H9 (cell line): Measurements from ENCODE around the gene PNPLA1. TPM values are rescaled to one million over a fixed set of nuclear protein-coding genes. Genes with fewer than 3 reads are reported as not detected.

ENCODE experiments used
- DNase-seq: peaks from one replicate; pipeline ENCODE4 v3.0.0-alpha.2; 2017
- H2AFZ ChIP-seq: one replicate; pipeline ENCODE4 v1.6.1; 2013; ENCODE audit warnings: mild to moderate bottlenecking, low read length, control low read depth, moderate library complexity
- H2AK5ac ChIP-seq: 2 replicates; pipeline ENCODE4 v1.6.1; 2013; ENCODE audit warnings: low read length, control low read depth, mixed read lengths; ENCODE audit not compliant: insufficient read length
- H2BK120ac ChIP-seq: one replicate; pipeline ENCODE4 v1.6.1; 2013; ENCODE audit warnings: low read depth, mild to moderate bottlenecking, low read length, control low read depth, inconsistent platforms; ENCODE audit not compliant: poor library complexity, severe bottlenecking
- H2BK12ac ChIP-seq: 2 replicates; pipeline ENCODE4 v1.6.1; 2013; ENCODE audit warnings: low read length, control low read depth, mixed read lengths, low read depth; ENCODE audit not compliant: insufficient read length
- H2BK15ac ChIP-seq: 2 replicates; pipeline ENCODE4 v1.6.1; 2013; ENCODE audit warnings: low read depth, low read length, control low read depth
- H2BK20ac ChIP-seq: one replicate; pipeline ENCODE4 v1.6.1; 2013; ENCODE audit warnings: low read depth, mild to moderate bottlenecking, low read length, control low read depth, inconsistent platforms; ENCODE audit not compliant: poor library complexity, severe bottlenecking
- H2BK5ac ChIP-seq: 2 replicates; pipeline ENCODE4 v1.6.1; 2013; ENCODE audit warnings: low read length, control low read depth, mixed read lengths; ENCODE audit not compliant: insufficient read length
- H3K14ac ChIP-seq: 2 replicates; pipeline ENCODE4 v1.6.1; 2013; ENCODE audit warnings: low read length, control low read depth; ENCODE audit not compliant: insufficient read depth
- H3K18ac ChIP-seq: 2 replicates; pipeline ENCODE4 v1.6.1; 2013; ENCODE audit warnings: low read depth, mild to moderate bottlenecking, mixed read lengths, low read length, control low read depth; ENCODE audit not compliant: insufficient read length
- H3K23ac ChIP-seq: 2 replicates; pipeline ENCODE4 v1.6.1; 2013; ENCODE audit warnings: low read length, control low read depth, mixed read lengths, low read depth; ENCODE audit not compliant: insufficient read length
- H3K23me2 ChIP-seq: 2 replicates; pipeline ENCODE4 v1.6.1; 2013; ENCODE audit warnings: low read depth, mild to moderate bottlenecking, mixed read lengths, low read length, control low read depth; ENCODE audit not compliant: insufficient read length, poor library complexity, severe bottlenecking
- H3K27ac ChIP-seq: 2 replicates; pipeline ENCODE4 v1.5.1; 2013; ENCODE audit warnings: low read length, control low read depth, mixed read lengths, low read depth; ENCODE audit not compliant: insufficient read length
- H3K27me3 ChIP-seq: 2 replicates; pipeline ENCODE4 v1.6.1; 2013; ENCODE audit warnings: low read length, control low read depth, inconsistent platforms; ENCODE audit not compliant: insufficient read depth
- H3K4ac ChIP-seq: 2 replicates; pipeline ENCODE4 v1.6.1; 2013; ENCODE audit warnings: low read depth, mild to moderate bottlenecking, control low read depth, inconsistent platforms, low read length, moderate library complexity
- H3K4me1 ChIP-seq: 2 replicates; pipeline ENCODE4 v1.6.1; 2013; ENCODE audit warnings: low read length, control low read depth, inconsistent platforms; ENCODE audit not compliant: insufficient read depth
- H3K4me2 ChIP-seq: 2 replicates; pipeline ENCODE4 v1.6.1; 2013; ENCODE audit warnings: low read length, control low read depth, mixed read lengths; ENCODE audit not compliant: insufficient read length, insufficient read depth
- H3K56ac ChIP-seq: 2 replicates; pipeline ENCODE4 v1.6.1; 2013; ENCODE audit warnings: low read depth, mild to moderate bottlenecking, mixed read lengths, low read length, control low read depth; ENCODE audit not compliant: insufficient read length
- H3K79me1 ChIP-seq: 2 replicates; pipeline ENCODE4 v1.6.1; 2013; ENCODE audit warnings: low read depth, mild to moderate bottlenecking, moderate library complexity, low read length, control low read depth, inconsistent platforms; ENCODE audit not compliant: insufficient read depth, poor library complexity, severe bottlenecking
- H3K79me2 ChIP-seq: 2 replicates; pipeline ENCODE4 v1.6.1; 2013; ENCODE audit warnings: low read length, control low read depth, inconsistent platforms; ENCODE audit not compliant: insufficient read depth
- H3K9ac ChIP-seq: 2 replicates; pipeline ENCODE4 v1.6.1; 2013; ENCODE audit warnings: low read length, control low read depth, mixed read lengths; ENCODE audit not compliant: insufficient read length; ENCODE audit errors: extremely low read depth
- H3K9me3 ChIP-seq: one replicate; pipeline ENCODE4 v1.6.1; 2013; ENCODE audit warnings: low read depth, low read length, inconsistent platforms; ENCODE audit not compliant: control insufficient read depth
- H3T11ph ChIP-seq: one replicate; pipeline ENCODE4 v1.6.1; 2013; ENCODE audit warnings: mild to moderate bottlenecking, low read length, control low read depth, inconsistent platforms
- H4K20me1 ChIP-seq: one replicate; pipeline ENCODE4 v1.6.1; 2013; ENCODE audit not compliant: control insufficient read depth, insufficient read length, insufficient read depth
- H4K5ac ChIP-seq: 2 replicates; pipeline ENCODE4 v1.6.1; 2013; ENCODE audit warnings: low read depth, mild to moderate bottlenecking, mixed read lengths, low read length, control low read depth; ENCODE audit not compliant: insufficient read length
- H4K8ac ChIP-seq: replicated peaks from 2 replicates; pipeline ENCODE4 v1.6.1; 2013; ENCODE audit warnings: low read length, control low read depth, mixed read lengths, low read depth; ENCODE audit not compliant: insufficient read length
- H4K91ac ChIP-seq: 2 replicates; pipeline ENCODE4 v1.6.1; 2013; ENCODE audit warnings: low read depth, mild to moderate bottlenecking, moderate library complexity, mixed read lengths, low read length, control low read depth; ENCODE audit not compliant: insufficient read length
- H3K27ac Mint-ChIP-seq, 3 experiments: 2 replicates in 2 of 3; 3 replicates in 1 of 3; pipeline ENCODE4 v1.8.0; 2020 to 2021; ENCODE audit warnings: mixed read lengths in 3 of 3, mild to moderate bottlenecking in 1 of 3, moderate library complexity in 1 of 3
- H3K27me3 Mint-ChIP-seq: 2 replicates; pipeline ENCODE4 v1.8.0; 2021; ENCODE audit warnings: low read depth, mild to moderate bottlenecking, moderate library complexity, mixed read lengths
- H3K36me3 Mint-ChIP-seq, 3 experiments: 2 replicates in 2 of 3; 3 replicates in 1 of 3; pipeline ENCODE4 v1.8.0; 2020 to 2021; ENCODE audit warnings: low read depth in 3 of 3, mixed read lengths in 3 of 3; ENCODE audit not compliant: insufficient read depth in 1 of 3
- H3K4me1 Mint-ChIP-seq, 2 experiments: 2 replicates each; pipeline ENCODE4 v1.8.0; 2020; ENCODE audit warnings: mixed read lengths in 2 of 2
- H3K4me3 Mint-ChIP-seq, 2 experiments: 2 replicates in 1 of 2; 3 replicates in 1 of 2; pipeline ENCODE4 v1.8.0; 2020 to 2021; ENCODE audit warnings: mild to moderate bottlenecking in 2 of 2, mixed read lengths in 2 of 2, moderate library complexity in 1 of 2
- H3K9me3 Mint-ChIP-seq, 2 experiments: 2 replicates in 1 of 2; 3 replicates in 1 of 2; pipeline ENCODE4 v1.8.0; 2020; ENCODE audit warnings: mild to moderate bottlenecking in 2 of 2, mixed read lengths in 2 of 2, moderate library complexity in 1 of 2
- CTCF ChIP-seq: fragments of 200-600 bp; sonication (generic); conservative IDR thresholded peaks from 3 replicates; pipeline ENCODE4 v1.8.0; 2021; ENCODE audit warnings: antibody characterized with exemption, mild to moderate bottlenecking
- WGBS: extraction: QIAGEN DNeasy Blood & Tissue Kit; methylation state at CpG from one replicate; pipeline ENCODE4 v1.1.7; 2013; ENCODE audit warnings: missing lambda C conversion rate, low lambda C conversion rate, mixed read lengths; ENCODE audit not compliant: insufficient read length; ENCODE audit errors: extremely low coverage; 5-methylcytosine and 5-hydroxymethylcytosine counted together
- total RNA-seq: library from RNA; stranded (reverse); gene quantifications from 2 replicates; pipeline ENCODE4 v1.2.1, GENCODE V29; 2021

The PNPLA1 gene
- total RNA-seq, 1 experiment from 2014 or later: 0.09 TPM

GRCh38 chr6:36315921-36316320, 46.1 kb downstream of the PNPLA1 start:
- Histone ChIP-seq H4K8ac (no peak overlapping the region), H3K9me3 (no peaks in the 10 kb centered on the region), H3K23ac (no peak overlapping the region), H3K23me2 (no peaks in the 10 kb centered on the region), H2AK5ac (no peak overlapping the region), H2BK12ac (no peak overlapping the region), H4K5ac (no peak overlapping the region), H3K18ac (no peak overlapping the region), H3K27me3 (no peaks in the 10 kb centered on the region), H2BK120ac (no peak overlapping the region), H2BK15ac (no peak overlapping the region), H3K27ac (no peak overlapping the region), H2AFZ (no peak overlapping the region), H4K20me1 (no peaks in the 10 kb centered on the region), H3K14ac (no peak overlapping the region), H3K4ac (no peak overlapping the region), H3K79me2 (no peaks in the 10 kb centered on the region), H2BK20ac (no peak overlapping the region), H3K9ac (no peak overlapping the region), H3K4me2 (no peak overlapping the region), H4K91ac (no peak overlapping the region), H3K4me1 (no peaks in the 10 kb centered on the region), H3K56ac (no peak overlapping the region), H2BK5ac (no peak overlapping the region), H3T11ph (no peak overlapping the region), H3K79me1 (no peaks in the 10 kb centered on the region)
- Mint-ChIP-seq H3K27ac (no peak overlapping the region), H3K9me3 (no peaks in the 10 kb centered on the region; a peak in 1 of 5 replicates), H3K36me3 (no peaks in the 10 kb centered on the region), H3K4me3 (no peak overlapping the region), H3K4me1 (peaks cover 20 to 45% of the 10 kb centered on the region in 2 experiments), H3K27me3 (peaks cover 6% of the 10 kb centered on the region)
- TF ChIP-seq CTCF: no peak
- no peak for DNase-seq
- WGBS: no CpG with 5 or more reads among the region's 5 CpGs
